ENCODE measurements around the gene TMIE.

The TMIE gene, protein sequence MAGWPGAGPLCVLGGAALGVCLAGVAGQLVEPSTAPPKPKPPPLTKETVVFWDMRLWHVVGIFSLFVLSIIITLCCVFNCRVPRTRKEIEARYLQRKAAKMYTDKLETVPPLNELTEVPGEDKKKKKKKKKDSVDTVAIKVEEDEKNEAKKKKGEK

GRCh38 chr3:46701181-46701939, at the start of gene TMIE:
TSS of gene TMIE (plus strand) at chr3:46701392. CDS start at chr3:46701488, 96 bp downstream.
- DNase-seq: no peak
- ATAC-seq: no peak

DNA sequence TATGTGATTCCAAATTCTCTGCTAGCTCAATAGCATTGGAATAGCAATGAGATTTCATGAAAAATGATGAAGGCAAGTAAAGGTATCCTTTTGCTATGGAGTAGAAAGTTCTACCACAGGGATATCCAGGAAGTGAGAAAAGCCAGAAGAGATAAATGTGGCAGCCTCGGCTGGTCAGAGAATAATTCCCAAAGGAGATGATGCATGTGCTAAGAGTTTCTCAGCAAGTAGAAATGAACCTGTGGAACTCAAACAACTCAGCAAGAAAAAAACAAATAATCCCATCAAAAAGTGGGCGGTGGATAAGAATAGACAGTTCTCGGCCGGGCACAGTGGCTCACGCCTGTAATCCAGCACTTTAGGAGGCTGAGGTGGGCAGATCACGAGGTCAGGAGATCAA, 45.9 kb upstream of the TMIE start:
- ATAC-seq (no peak), DNase-seq (no peak)

DNA sequence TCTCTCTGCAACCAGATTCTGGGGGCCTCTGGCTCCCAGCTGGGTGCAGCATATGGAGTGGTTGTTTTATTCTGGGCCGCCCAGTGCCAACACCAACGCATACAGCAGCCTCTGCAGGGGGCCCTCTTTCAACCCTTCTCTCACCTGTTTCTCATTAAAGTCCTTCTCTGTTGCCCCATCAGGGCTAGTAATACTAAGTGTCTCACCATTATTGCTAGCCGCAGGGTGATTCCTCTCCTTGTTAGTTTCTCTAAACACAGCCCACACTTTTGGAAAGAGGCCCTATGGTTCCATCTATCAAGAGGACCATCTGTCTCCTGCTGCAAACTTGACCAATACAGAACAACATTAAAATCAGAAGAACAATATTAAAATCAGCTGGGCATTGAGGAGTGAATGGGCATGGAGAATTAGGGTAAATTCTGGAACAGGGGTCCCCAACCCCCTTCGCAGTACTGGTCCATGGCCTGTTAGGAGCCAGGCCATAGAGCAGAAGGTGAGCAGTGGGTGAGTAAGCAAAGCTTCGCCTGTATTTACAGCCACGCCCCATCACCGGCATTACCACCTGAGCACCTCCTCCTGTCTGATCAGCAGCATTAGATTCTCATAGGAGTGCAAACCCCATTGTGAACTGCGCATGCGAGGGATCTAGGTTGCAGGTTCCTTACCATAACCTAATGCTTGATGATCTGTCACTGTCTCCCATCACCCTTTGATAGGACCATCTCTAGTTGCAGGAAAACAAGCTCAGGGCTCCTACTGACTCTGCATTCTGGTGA, 44.2 kb upstream of the TMIE start:
- no peak for ATAC-seq

GRCh38 chr3:46659285-46659684, 41.9 kb upstream of the TMIE start:
- ATAC-seq (no peak), DNase-seq (no peak)

More for the DNA sequence above, 44.2 kb upstream of the TMIE start:
- no peak for DNase-seq

DNA sequence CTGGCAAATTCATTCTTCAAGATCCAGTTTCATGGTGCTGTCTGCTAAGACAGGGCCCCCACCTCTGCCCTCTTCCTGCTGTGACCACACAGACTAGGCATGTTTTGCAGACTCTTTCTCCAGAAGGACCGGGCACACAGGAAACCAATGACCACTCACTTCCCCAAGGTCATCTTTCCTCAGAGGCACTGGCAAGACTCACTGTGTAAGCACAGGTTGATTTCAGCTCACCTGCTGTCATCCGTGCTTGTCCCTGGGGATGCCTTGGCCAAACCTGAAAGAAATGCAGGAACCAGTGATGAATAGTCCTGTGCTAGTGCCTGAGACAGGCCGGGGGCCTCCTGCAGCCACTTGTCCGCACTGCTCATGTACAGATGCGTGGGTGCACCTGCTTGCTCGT, 41.2 kb upstream of the TMIE start:
- no peak for ATAC-seq
- DNase-seq: no peak

DNA sequence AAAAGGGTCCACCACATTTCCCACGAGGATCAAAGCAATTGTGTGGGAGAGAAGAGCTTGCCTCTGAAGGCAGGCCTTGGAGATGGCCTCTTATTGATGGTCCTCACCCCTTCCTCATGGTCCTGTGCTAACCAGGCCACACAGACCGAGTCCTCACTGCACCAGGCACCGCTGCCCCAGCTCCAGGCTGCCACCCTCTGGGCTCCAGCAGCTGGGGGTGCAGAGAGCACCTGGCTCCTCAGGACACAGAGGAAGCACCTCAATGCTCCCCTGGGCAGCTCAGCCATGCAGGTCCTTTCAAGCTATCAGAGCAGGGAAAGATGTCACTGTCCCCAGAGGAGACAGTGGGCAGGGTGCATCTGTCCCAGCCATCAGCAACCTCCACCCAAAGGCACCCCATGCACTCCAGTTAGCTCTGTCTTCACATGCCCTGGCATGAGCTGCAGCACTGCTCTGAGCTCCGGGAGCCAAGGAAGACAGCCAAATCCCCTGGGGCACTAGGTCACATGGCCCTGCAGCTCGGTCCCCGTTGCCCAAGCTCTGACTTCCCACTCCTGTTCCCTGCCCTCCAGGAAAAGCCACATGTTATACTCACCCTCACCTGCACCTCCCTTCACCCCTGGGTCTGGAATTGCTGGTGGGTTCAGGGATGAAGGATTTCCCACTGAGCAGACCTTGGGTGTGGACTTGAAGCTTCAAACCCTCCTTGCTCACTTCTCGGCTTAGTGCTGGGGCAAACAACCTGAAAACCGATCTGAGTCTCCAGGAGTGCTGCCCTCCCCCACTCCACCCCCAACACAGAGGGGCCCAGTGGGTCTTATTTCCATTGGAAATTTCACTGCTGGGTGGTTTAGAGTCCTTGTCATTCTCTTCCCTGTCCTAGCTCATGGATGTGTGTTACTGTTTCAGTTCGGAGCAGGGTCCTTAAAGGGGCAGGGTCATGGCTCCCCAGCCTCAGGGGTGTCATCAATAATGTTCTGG, 40.4 kb upstream of the TMIE start:
- DNase-seq: no peak
- ATAC-seq: no peak

DNA sequence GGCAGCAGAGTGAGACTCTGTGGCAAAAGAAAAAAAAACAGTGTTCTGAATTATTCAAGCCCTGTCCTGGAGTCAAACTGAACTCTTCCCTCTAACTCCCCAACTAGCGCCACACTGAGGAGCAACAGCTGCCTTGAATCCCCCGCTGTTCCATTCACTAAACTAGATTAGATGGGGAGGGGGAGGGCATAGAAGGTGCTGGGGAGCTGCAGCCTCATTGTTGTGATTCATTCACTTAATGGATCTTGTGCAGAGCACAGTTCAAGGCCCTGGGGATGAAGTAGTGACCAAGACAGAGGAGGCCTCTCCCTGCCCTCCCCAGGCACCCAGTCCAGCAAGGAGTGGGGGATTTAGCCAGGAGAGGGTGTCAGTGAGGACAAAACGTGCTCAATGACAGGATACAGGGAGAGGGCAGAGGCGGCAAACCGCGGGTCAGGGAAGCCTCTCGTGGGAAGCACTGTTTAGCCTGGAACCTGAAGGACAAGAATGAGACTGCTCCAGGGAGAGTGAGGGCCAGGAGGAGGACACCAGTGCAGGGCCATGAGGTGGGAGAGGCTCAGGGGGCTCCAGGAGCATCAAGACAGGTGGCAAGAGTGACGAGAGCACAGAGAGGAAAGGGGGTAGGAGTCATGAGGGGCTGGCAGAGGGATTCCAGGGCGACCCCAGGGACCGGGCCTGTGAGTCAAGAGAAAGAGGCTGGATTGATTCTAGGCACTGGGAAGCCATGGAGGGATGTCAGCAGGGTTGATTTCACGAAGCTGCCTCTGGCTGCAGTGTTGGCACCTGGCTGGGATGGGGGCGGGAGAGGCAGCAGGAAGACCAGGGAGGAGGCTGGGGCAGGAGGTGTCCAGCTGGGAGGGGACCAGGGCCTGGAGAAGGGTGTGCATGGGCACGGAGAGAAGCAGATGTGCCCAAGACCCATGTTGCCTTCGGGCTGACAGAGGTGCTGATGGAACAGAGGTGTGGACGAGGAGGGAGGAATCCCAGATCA, 39.1 kb upstream of the TMIE start:
- no peak for DNase-seq

DNA sequence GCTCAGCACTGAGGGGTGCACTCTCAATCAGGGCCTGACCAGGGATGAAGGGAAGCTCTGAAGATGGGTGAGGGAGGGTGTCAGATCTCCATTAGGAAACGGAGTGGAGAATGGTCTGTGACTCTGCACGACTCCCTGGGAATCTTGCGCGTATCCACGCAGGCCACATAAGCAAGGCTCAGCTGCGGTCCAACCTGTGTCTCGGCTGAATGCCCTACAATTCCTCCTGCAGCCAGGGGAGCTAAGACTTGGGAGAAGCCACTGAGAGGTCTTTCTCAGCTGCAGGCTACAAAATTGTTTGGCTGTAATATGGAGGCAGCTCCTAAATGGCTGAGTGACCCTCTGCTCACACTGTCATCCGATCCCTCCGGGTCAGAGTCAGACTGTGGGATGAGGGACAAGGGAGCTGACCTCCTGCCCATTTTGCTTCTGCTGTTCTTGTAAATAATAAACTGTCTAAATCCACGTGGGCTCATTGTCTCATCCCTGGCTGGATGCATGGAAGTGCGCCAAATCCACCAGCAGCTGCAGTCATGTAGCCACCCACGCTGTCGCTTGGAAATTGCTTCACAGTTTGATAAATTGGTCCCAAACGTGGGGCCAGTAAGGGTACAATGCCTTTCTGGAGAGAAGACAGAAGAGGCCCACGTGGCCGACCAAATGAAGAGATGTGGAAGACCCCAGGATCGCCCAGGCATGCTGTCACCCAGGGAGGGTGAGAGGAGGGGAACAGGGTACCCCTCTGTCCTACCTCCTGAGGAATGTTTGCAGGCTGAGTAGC, 38.2 kb upstream of the TMIE start:
- no peak for ATAC-seq
- no peak for DNase-seq

More for the DNA sequence above, 39.1 kb upstream of the TMIE start:
- no peak for ATAC-seq

- ATAC-seq: no peak
- no peak for DNase-seq
Measured at GRCh38 chr3:46663591-46664135, 37.5 kb upstream of the TMIE start.

- DNase-seq: no peak
- ATAC-seq: no peak
Measured at GRCh38 chr3:46664188-46664970, 36.8 kb upstream of the TMIE start.

GRCh38 chr3:46664971-46665762, 36.0 kb upstream of the TMIE start:
- ATAC-seq: no peak
- DNase-seq: no peak

DNA sequence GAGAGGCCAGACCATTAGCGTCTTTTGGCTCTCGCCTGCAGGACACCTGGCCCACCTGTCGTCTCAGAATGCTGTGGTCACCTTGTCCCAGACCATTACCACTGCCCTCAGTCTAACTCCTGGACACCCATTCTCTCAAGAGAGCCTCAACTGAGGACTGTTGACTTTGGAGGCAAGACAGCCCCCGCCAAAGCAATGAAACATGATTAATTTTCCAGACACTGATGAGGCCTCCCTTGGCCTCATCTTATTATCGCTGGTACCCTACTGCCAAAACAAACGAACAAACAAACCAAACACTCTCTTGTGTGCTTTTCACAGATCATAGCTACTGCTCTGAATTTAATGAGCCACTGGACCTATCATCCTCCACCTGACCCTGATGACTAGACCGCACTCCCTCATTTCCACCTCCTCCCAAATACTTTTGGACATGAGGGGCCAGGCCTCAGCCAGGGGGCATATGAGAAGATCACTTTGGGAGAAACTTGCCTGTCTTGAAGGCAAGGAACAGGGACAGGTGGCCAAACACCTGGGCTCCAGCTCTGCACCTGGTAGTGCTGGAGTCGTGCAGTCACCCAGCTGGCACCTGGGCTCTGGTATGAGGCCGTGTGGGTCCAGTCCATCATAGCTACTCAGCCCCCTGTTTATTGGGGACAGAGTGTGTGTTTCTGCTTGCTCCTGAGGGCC, 35.3 kb upstream of the TMIE start:
- DNase-seq (no peak), ATAC-seq (no peak)

- no peak for ATAC-seq
- DNase-seq: no peak
Measured at GRCh38 chr3:46666453-46666845, 34.7 kb upstream of the TMIE start.

DNA sequence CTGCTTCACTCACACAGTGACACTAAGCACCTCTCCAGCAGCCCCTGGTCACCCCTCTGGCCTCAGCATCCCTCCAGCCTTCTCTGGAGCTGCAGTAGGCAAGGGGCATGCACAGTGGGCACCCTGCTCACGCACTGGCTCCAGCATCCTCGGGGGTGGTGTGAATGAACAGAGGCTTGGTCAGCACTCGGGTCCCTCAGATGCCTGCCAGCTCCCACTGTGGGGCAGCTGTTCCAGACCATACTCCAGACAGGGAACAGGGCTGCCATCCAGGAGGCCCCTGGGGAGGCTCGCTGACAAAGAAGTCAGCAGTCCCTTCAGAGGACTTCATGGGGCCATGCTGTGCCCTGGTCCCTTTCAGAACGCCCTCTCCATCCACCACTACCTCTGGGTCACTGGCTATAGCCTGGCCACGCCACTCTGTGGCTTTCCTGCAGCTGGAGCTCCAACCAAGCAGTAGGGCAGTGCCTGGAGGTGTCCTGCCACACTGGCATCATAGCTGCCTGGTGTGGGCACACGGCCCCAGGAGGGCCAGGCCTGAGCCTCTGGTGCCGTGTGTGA, 34.1 kb upstream of the TMIE start:
- no peak for ATAC-seq
- no peak for DNase-seq

DNA sequence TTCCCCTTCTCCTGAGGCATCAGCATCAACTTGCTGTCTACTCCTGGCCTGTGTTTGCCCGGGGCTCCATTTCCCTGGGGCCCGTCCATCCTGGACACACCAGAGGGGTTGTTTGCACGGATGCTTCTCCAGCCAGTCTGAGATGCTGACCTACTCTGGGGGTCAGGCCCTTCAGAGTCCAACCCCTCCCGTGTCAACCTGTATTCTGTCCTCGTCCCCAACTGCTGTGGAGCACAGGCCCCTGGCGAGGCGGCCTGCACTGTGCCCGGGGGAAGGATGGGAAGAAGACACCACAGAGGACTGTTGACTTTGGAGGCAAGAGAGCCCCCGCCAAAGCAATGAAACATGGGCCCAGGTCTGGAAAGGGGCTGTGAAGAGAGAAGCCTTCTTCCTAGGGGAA, 33.5 kb upstream of the TMIE start:
- ATAC-seq (no peak), DNase-seq (no peak)

GRCh38 chr3:46668116-46668515, 33.1 kb upstream of the TMIE start:
- ATAC-seq: no peak
- peak; percentile 1 for DNase-seq

DNA sequence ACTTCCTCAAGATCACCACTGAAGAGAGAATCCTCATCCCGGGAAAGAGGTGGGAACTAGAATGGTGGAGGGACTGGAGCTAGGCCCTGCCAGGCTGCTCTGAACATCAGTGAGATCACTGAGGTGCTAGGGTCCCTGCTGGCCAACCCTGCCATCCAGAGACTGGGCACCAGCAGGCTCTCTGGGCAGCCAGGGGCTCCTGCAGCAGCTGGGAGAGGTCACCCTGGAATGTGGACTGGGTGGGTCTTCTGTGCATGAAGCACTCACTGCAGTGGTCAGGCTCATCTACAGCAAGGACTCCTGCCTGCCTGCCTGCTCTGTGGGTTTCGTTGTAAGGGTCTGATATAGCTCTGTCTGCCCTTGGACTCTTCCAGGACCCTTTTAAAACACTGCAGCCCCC, 32.6 kb upstream of the TMIE start:
- DNase-seq (no peak), ATAC-seq (no peak)

All from stimulated activated naive CD8-positive, alpha-beta T cell treated with anti-CD3 and anti-CD28 coated beads, Interleukin-15, Interleukin-2, amounts not matched to agents 100 U/mL and 50 U/mL, for 24 hours (primary cell).